GM12891 (cell line): Measurements from ENCODE around the gene ZNF429. TPM values are rescaled to one million over a fixed set of nuclear protein-coding genes. Genes with fewer than 3 reads are reported as not detected.
"Not testable (repeated sequence)": the region's sequence is repeated elsewhere in the genome, so short reads cannot be mapped to it uniquely, and the experiment has no call there.

ENCODE experiments used
- DNase-seq: peaks from one replicate; pipeline ENCODE4 v3.0.0; 2011; ENCODE audit warnings: low spot score; ENCODE audit not compliant: insufficient read length
- FAIRE-seq: peaks from 2 replicates; lab custom pipeline; 2011; peaks lifted over from hg19 to GRCh38; lab: Jason Lieb, UNC
- PAX5 ChIP-seq: IDR thresholded peaks from 2 replicates; pipeline ENCODE4 v1.6.1; 2011; ENCODE audit warnings: low read length, moderate library complexity, mild to moderate bottlenecking; ENCODE audit not compliant: insufficient read depth, severe bottlenecking
- POLR2A ChIP-seq: IDR thresholded peaks from 2 replicates; pipeline ENCODE4 v1.6.1; 2011; ENCODE audit warnings: low read depth, low read length, control low read depth
- POLR2AphosphoS5 ChIP-seq: IDR thresholded peaks from 2 replicates; pipeline ENCODE4 v1.6.1; 2011; ENCODE audit warnings: low read depth, low read length, control low read depth
- POU2F2 ChIP-seq: IDR thresholded peaks from 2 replicates; pipeline ENCODE4 v1.6.1; 2011; ENCODE audit warnings: low read depth, mild to moderate bottlenecking, control low read depth, low read length, moderate library complexity
- SPI1 ChIP-seq: IDR thresholded peaks from 2 replicates; pipeline ENCODE4 v1.6.1; 2011; ENCODE audit warnings: low read depth, low read length, control low read depth
- TAF1 ChIP-seq: IDR thresholded peaks from 2 replicates; pipeline ENCODE4 v1.6.1; 2011; ENCODE audit warnings: low read depth, low read length, control low read depth
- polyA plus RNA-seq: library from polyadenylated mRNA; unstranded; fragments of >200 nt; gene quantifications from one replicate; pipeline ENCODE4 v1.2.1, GENCODE V29; 2012; ENCODE audit warnings: low read depth, missing spikeins, inconsistent platforms; ENCODE audit not compliant: missing spikeins

The ZNF429 gene
- polyA plus RNA-seq, result 5.9 TPM

GRCh38 chr19:21505459-21506451 is at the start of gene ZNF429:
ZNF429 (plus strand) TSS chr19:21505602; CDS start chr19:21505772, 170 bp downstream.
- TF ChIP-seq POLR2A (peak; percentile 89), TAF1 (peak; percentile 83), POLR2AphosphoS5 (peak; percentile 90), SPI1 (no peak), POU2F2 (no peak), PAX5 (no peak)
- DNase-seq (peak; percentile 72), FAIRE-seq (peak; percentile 95)

- no peak for TF ChIP-seq POLR2A
- TF ChIP-seq POU2F2, result no peak
- TF ChIP-seq TAF1, result no peak
- no peak for TF ChIP-seq PAX5
- no peak for TF ChIP-seq SPI1
- no peak for TF ChIP-seq POLR2AphosphoS5
- no peak for DNase-seq
- FAIRE-seq, result no peak
Measured at GRCh38 chr19:21460686-21461085, 44.7 kb upstream of the ZNF429 start.

GRCh38 chr19:21462540-21462939 is 42.9 kb upstream of the ZNF429 start:
- TF ChIP-seq PAX5, result no peak
- TF ChIP-seq SPI1, result no peak
- TF ChIP-seq TAF1, result no peak
- TF ChIP-seq POLR2AphosphoS5, result no peak
- TF ChIP-seq POLR2A, result no peak
- no peak for TF ChIP-seq POU2F2
- FAIRE-seq (no peak), DNase-seq (no peak)

- no peak for TF ChIP-seq POU2F2
- no peak for TF ChIP-seq TAF1
- TF ChIP-seq PAX5, result no peak
- no peak for TF ChIP-seq POLR2AphosphoS5
- TF ChIP-seq SPI1, result no peak
- no peak for TF ChIP-seq POLR2A
- FAIRE-seq (no peak), DNase-seq (no peak)
Measured at GRCh38 chr19:21463449-21464105, 41.8 kb upstream of the ZNF429 start.

- no peak for FAIRE-seq
- no peak for DNase-seq
- TF ChIP-seq PAX5 (no peak), TAF1 (no peak), POLR2A (no peak)
Measured at GRCh38 chr19:21466627-21467026, 38.8 kb upstream of the ZNF429 start.

DNA sequence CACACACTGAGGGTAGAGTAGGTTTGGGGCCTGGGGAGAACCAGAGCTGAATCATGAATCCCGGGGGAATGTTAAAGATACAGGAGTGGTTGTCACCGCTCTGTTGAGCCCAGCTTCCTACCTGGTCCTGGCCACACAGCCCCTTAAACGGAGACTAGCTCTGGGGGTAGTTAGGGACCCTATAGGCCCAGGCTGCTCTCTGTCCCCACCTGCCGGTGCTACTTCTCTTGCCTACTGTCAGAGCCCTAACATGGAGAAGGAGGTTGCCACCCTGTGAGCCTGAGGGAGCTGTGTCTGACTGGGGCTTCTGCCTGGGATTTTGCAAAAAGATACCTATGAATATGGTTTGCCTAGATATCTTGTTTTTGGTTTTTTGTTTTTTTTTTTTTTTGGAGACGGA is 36.6 kb upstream of the ZNF429 start:
- TF ChIP-seq POLR2AphosphoS5, result no peak
- no peak for TF ChIP-seq POLR2A
- TF ChIP-seq POU2F2, result no peak
- no peak for TF ChIP-seq SPI1
- no peak for TF ChIP-seq PAX5
- DNase-seq (no peak), FAIRE-seq (no peak)

DNA sequence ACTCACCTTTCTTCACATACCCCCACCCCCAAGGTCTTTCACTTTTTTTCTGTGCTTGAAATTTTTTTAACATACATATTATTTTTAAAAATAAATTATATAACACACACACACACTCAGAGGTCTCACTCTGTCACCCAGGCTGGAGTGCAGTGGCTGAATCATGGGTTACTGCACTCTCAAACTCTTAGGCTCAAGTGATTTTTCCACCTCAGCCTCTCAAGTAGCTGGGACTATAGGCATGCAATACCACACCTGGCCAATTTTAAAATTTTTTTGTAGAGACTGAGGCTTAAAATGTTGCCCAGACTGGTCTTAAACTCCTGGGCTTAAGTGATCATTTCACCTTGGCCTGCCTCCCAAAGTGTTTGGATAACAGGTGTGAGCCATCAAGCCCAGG is 32.9 kb upstream of the ZNF429 start:
- no peak for TF ChIP-seq POU2F2
- TF ChIP-seq TAF1, result no peak
- TF ChIP-seq POLR2AphosphoS5, result no peak
- TF ChIP-seq PAX5, result no peak
- no peak for TF ChIP-seq SPI1
- TF ChIP-seq POLR2A, result no peak
- DNase-seq (no peak), FAIRE-seq (no peak)

DNA sequence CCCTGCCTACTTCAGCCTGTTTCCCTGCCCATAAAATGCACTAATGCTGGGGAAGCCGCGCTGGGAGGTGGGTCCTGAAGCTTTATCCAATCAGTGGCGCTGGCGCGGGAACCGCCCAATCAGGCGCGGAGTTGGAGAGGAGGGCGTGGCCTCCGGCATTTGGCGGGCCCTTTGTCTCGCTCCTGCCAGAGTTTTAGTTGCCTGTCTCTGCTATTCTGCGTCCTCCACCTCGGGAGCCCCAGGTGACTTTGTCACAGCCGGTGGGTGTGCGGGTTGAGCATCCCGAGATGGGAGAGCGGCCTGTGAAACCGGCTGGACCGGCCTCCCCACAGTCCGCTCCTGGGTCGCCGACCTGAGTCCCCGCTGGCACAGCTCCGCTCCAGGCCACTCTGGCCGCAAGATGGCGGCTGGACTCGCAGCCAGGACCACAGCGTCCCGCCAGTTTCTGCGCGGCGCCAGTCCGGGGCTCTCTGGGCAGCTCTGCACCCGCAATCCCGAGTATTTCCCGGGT is 30.7 kb upstream of the ZNF429 start:
- DNase-seq (peak; percentile 37), FAIRE-seq (no peak)
- TF ChIP-seq TAF1, result no peak
- TF ChIP-seq POU2F2, result no peak
- no peak for TF ChIP-seq POLR2A
- no peak for TF ChIP-seq POLR2AphosphoS5
- no peak for TF ChIP-seq SPI1
- TF ChIP-seq PAX5, result no peak

- not testable (repeated sequence) for DNase-seq, FAIRE-seq
Measured at GRCh38 chr19:21482361-21482760, 23.0 kb upstream of the ZNF429 start.
